ENCODE results near the gene PITPNC1.
"Not testable (repeated sequence)": the region's sequence is repeated elsewhere in the genome, so short reads cannot be mapped to it uniquely, and the experiment has no call there.

The PITPNC1 gene

GRCh38 chr17:67376737-67377487 lies at the start of gene PITPNC1:
Gene PITPNC1, plus strand, starts transcription at chr17:67377281.
- DNase-seq, result peak; percentile 85

DNA sequence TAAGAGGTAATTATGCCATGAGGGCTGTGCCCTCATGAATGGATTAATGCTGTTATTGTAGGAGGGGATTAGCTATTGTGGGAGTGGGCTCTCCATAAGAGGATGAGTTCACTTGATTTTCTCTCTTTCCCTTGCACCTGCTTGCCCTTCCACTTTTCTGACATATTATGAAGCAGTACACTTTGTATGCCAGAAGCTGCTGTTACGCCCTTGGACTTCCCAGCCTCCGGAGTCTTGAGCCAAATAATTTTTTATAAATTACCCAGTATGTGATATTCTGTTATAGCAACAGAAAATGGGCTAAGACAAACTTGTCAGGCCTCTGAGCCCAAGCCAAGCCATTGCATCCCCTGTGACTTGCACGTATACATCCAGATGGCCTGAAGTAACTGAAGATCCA lies 49.1 kb upstream of the PITPNC1 start:
- no peak for DNase-seq

DNA sequence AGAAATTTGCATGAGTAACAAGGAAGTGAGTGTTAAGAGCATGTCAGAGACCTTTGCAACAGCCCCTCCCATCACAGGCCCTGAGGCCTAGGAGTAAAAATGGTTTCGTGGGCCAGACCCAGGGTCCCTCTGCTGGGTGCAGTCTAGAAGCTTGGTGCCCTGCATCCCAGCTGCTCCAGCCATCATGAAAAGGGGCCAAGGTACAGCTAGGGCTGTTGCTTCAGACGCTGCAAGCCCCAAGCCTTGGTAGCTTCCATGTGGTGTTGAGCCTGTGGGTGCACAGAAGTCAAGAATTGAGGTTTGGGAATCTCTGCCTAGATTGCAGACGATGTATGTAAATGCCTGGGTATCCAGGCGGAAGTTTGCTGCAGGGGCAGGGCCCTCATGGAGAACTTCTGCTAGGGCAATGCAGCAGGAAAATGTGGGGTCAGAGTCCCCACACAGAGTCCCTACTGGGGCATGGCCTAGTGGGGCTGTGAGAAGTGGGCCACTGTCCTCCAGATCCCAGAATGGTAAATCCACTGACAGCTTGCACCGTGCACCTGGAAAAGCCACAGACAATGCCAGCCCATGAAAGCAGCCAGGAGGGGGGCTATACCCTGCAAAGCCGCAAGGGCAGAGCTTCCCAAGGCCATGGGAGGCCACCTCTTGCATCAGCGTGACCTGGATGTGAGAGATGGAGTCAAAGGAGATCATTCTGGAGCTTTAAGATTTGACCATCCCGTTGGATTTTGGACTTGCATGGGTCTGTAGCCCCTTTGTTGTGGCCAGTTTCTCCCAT lies 45.5 kb upstream of the PITPNC1 start:
- DNase-seq, result not testable (repeated sequence)

- DNase-seq, result not testable (repeated sequence)
Observed at GRCh38 chr17:67332162-67332508, 44.9 kb upstream of the PITPNC1 start.

DNA sequence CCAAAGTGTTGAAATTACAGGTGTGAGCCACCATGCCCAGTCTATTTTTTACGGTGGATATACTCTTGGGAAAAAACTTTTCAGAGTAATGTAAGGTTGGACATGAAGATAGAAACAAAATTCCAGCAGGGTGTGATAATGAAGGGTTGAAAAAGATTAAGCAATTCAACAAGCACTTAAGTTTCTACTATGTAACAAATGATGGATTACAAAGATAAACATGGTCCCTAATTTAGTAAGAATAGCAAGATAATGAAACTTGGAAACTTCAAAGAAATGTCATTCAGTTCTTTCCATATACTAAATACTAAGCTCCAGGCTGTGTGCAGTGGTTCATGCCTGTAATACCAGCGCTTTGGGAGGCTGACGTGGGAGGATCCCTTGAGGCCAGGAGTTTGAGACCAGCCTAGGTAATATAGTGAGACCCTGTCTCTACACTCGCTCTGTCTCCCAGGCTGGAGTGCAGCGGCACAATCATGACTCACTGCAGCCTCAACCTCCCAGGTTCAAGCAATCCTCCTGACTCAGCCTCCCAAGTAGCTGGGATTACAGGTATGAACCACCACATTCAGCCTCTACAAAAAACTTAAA lies 41.7 kb upstream of the PITPNC1 start:
- DNase-seq, result no peak

- DNase-seq, result no peak
Observed at GRCh38 chr17:67336859-67337258, 40.2 kb upstream of the PITPNC1 start.

DNA sequence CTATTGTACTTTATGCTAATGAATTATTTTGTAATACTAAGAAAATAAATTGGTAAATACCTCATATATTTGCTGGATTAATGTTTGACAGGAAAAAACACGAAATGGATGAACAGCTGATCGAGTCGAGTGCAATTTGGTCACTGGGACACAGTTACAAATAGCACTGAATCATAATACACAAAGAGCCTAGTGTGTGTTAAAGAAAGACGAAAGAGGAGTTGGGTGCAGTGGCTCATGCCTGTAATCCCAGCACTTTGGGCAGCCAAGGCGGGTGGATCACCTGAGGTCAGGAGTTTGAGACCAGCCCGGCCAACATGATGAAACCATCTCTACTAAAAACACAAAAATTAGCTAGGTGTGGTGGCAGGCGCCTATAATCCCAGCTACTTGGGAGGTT lies 38.7 kb upstream of the PITPNC1 start:
- not testable (repeated sequence) for DNase-seq

GRCh38 chr17:67343237-67343636 lies 33.8 kb upstream of the PITPNC1 start:
- DNase-seq, result no peak

GRCh38 chr17:67347826-67348225 lies 29.3 kb upstream of the PITPNC1 start:
- no peak for DNase-seq

GRCh38 chr17:67349420-67349819 lies 27.7 kb upstream of the PITPNC1 start:
- DNase-seq, result no peak

- no peak for DNase-seq
Observed at GRCh38 chr17:67353161-67353560, 23.9 kb upstream of the PITPNC1 start.

- DNase-seq, result no peak
Observed at GRCh38 chr17:67353929-67354574, 23.0 kb upstream of the PITPNC1 start.

- no peak for DNase-seq
Observed at GRCh38 chr17:67358612-67359011, 18.5 kb upstream of the PITPNC1 start.

DNA sequence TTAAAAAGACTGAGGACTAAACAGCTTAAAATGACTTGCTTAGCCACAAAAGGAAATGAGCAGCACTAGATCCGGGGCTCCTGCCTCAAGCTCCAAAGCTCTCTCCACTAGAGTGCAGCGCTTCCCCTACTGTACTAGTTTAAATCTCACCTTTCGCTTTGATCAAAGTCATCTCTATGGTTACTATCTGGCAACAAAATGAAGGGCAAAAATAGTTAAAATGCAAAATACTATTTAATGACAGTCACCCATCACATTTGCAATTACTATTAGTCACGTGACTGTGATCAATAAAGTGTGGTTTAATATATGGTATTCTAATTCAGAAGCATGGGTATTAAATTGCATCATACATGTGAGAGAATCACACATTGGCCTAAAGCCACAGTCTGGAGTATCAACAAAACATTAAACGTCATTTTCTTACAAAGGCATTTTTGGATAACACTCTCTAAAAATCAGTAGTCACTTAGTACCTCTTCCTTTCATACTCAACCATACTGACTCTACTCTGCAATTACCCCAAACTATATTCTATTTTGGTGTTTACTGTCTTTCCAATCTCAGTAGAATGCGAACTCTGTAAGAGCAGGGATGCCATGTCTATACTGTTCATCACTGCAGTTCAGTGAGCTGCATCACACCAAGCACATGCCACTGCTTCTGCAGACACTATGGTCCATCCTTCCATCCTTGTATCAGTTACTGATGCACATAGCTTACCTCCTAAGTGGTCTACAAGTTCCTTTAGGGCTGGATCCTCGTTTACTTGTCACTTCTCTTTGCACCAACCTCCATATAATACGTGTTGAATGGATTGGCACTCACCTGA lies 16.9 kb upstream of the PITPNC1 start:
- DNase-seq, result no peak

DNA sequence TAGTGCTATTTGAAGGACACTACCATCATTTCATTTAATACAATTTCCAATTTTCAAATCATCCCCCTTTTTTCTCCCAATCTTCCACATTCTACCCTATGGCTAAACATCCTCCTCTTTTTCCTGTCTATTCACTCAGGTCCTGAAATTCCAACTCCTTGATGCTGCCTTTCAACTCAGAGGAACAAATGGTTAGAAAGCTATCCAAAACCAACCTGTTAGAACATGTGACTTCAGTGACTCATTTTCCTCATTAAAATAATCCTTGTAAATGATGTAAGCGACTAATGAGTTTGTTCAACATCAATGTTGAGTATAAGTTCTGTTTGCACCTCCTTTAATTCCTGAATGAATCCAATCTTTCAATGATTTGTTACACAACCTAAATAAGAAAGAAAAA lies 16.2 kb upstream of the PITPNC1 start:
- DNase-seq, result no peak

DNA sequence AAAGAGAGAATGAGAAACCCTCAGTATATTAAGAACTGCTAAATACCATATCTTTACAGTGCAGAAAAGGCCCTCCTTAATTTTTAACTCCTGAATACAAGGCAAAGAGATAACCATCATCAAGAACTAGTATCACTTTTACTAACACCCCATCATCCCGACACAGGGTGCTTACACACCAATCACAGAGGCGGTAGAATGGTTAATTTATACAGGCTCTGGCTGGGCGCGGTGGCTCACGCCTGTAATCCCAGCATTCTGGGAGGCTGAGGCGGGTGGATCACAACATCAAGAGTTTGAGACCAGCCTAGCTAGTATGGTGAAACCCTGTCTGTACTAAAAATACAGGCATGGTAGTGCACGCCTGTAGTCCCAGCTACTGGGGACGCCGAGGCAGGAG lies 14.9 kb upstream of the PITPNC1 start:
- DNase-seq, result no peak

DNA sequence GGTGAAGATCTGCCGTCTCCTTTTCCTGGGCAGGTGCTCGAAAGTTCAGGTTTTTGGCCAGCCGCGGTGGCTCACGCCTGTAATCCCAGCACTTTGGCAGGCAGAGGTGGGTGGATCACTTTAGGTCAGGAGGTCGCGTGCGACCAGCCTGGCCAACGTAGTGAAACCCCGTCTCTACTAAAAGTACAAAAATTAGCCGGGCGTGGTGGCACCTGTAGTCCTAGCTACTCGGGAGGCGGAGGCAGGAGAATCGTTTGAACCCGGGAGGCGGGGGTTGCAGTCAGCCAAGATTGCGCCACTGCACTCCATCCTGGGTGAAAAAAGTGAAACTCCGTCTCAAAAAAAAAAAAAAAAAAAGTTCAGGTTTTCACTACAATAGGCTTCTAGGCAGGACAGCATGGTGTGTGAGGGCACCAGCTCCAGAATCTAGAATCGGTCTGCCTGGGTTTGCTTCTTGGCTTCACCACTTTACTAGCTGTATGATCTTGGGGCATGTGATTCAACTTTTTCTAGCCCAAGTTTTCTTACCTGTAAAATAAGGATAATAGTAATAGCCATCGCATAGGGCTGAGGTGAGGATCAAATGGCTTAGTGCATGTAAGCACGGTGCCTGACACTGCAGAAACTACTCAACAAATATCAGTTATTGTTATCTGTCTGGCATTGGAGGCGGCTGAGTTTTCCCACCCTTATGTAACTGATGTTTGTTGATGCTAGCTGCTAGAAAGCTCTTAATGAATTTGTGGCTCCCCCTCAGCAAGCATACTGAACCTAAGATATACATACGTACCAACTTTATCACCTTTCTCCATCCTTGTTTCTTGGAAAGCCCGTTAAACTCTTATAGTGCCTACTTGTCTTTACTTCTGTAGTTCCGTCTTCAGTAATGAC lies 12.0 kb upstream of the PITPNC1 start:
- DNase-seq, result no peak

DNA sequence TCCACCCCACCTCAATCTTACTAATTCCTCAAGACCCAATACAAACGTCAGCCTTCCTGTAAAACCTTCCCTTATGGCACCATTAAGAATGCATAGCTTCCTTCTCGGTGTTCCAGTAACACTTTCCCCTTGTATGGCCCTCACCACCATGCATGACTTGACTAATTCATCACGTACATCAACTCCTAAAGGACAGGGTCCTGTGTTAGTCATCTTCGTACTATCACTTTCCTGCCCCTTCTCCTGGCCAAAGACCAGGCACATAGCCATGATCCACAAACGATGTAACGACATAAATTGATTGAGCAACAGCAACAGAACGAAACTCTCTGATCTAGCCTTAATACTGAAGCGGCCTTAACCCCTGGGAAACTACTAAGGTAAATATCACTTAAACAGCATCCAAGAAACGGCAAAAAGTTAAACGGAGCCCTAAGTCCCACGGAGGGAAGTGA lies 11.3 kb upstream of the PITPNC1 start:
- peak; percentile 4 for DNase-seq

DNA sequence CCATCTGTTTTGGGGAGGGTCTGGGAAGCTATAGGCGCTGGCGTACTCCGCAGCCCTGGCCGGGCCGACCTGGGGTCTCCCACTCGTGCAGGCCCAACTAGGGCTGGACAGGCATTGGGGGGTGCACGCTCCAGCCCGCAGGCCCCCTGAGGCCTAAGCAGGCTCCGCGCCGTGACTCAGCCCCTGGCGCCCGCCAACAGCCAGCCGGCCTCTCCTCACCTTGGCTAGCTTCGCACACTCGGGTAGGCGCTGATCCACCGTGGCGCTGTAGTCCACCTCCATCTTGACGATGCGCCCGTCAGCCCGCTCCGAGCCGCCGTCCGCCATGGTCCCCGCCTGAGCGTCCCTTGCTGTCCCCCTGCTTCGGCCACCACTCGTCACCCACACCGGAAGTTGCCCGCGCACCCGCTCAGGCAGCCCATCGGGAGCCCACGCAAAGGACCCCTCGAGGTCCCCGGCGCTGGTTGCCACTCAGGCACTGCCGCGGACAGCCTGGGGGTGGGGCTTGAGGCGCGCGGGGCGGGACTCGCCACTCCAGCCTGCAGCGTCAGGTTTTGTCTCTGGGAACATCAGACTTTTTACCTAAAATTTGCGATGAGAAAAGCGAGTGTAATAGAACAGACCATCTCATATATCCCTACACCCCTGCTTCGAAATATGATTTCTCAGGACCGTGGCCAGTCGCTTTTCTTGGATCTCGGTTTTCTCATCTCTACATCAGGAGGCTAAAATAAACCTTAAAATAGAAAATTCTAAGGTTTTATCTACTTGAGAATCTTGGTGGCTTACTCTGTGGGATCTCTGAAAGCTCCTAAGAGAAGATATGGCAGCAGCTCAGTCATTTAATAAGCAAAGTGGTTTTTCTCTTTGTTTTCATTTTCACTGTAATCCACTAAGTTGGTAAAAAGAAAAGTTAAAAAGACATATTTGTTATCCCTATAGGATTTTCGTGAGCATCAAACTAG lies 10.6 kb upstream of the PITPNC1 start, which contains the start of gene PSMD12:
Gene PSMD12, minus strand, starts transcription at position 385 of the 965 bp plus-strand sequence. Its CDS starts 58 bp downstream, at position 327.
- peak; percentile 94 for DNase-seq

DNA sequence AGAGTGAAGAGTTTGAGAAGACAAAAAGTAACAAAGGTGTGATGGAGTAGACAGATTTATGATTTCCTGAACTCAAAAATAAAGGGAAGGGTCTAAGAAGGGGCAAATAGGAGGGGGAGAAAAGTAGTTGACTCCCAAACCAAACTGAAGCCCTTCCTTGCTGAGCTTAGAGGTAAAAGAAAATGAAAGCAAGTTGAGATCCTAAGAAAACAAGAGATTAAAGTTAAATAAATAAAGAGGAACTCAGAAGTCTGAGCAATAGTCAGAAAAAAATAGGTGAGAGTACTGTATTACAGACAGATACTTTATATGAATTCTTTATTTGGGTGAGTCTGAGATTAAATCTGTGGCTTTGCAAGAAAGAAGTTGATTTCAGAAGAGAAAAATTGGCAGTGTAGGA lies 7.4 kb upstream of the PITPNC1 start:
- DNase-seq, result no peak
